ENCODE results near the gene ADM2. TPM values are rescaled to one million over a fixed set of nuclear protein-coding genes. Genes with fewer than 3 reads are reported as not detected.

Gene ADM2
- total and polyA plus RNA-seq, 2 of the 13 experiments (the other 11 are each of a cell fraction or from before 2014, with no cell fraction given), result 1.2 to 3.0 TPM

DNA sequence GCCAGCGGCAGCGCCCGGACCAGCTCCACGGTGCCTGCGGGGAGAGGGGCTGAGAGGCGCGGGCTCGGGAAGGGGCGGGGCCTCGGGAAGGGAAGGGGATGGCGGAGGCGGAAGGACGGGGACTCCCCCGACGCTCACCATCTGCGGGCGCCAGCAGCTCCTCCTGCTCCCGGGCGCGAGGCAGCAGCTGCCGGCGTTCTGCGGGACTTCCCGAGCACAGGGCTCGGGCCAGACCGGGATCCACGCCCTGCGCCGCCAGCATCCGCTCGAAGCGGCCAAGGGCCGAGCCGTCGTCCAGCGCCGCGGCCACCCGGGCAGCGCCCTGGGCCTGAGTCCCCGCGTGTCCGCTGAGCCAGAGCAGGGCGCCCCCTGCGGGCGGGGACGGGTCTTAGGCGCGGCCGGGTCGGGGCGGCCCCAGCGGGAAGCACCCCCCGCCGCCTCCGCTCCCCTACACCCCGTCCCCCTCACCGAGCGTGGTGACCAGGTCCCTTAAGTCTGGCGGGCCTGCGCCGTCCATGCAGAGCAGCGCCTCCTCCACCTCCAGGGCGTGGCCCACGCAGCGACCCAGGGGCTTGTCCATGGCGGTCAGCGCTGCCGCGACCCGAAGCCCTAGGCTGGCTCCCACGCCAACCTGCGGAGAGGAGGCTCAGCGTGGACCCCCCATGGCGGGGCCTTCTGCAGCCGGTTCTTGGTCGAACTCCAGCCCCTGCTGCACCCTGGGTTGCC, 44.9 kb downstream of the ADM2 start (continued):
- TF ChIP-seq, protein P1, sequence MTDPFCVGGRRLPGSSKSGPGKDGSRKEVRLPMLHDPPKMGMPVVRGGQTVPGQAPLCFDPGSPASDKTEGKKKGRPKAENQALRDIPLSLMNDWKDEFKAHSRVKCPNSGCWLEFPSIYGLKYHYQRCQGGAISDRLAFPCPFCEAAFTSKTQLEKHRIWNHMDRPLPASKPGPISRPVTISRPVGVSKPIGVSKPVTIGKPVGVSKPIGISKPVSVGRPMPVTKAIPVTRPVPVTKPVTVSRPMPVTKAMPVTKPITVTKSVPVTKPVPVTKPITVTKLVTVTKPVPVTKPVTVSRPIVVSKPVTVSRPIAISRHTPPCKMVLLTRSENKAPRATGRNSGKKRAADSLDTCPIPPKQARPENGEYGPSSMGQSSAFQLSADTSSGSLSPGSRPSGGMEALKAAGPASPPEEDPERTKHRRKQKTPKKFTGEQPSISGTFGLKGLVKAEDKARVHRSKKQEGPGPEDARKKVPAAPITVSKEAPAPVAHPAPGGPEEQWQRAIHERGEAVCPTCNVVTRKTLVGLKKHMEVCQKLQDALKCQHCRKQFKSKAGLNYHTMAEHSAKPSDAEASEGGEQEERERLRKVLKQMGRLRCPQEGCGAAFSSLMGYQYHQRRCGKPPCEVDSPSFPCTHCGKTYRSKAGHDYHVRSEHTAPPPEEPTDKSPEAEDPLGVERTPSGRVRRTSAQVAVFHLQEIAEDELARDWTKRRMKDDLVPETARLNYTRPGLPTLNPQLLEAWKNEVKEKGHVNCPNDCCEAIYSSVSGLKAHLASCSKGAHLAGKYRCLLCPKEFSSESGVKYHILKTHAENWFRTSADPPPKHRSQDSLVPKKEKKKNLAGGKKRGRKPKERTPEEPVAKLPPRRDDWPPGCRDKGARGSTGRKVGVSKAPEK (CRISPR knock-in tag; IDR thresholded peaks at IDR 0.05; ENCODE audit: borderline replicate concordance), result no peak
- TF ChIP-seq ZNF160 (CRISPR knock-in tag; IDR thresholded peaks at IDR 0.05) (no peak; the same call in 1 of the 2 replicates), ZNF292 (CRISPR knock-in tag; IDR thresholded peaks at IDR 0.05; ENCODE audit: borderline replicate concordance, low read depth) (no peak), SMYD3 (CRISPR knock-in tag; IDR thresholded peaks at IDR 0.05) (no peak), RORA (CRISPR knock-in tag; IDR thresholded peaks at IDR 0.05) (no peak), STAT5B (CRISPR knock-in tag; IDR thresholded peaks at IDR 0.05) (no peak), ETV6 (CRISPR knock-in tag; conservative IDR thresholded peaks at IDR 0.05) (no peak; the same call in 1 of the 2 replicates), HNF4A (CRISPR knock-in tag; IDR thresholded peaks at IDR 0.05) (no peak), ZNF138 (CRISPR knock-in tag; IDR thresholded peaks at IDR 0.05; ENCODE audit: low read depth) (0 out of 2 replicates have a peak, but pooled peaks have one; percentile 62), ZNF850 (CRISPR knock-in tag; conservative IDR thresholded peaks at IDR 0.05) (0 out of 2 replicates have a peak, but pooled peaks have one; percentile 40)
- TF ChIP-seq, protein P2, sequence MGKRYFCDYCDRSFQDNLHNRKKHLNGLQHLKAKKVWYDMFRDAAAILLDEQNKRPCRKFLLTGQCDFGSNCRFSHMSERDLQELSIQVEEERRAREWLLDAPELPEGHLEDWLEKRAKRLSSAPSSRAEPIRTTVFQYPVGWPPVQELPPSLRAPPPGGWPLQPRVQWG (CRISPR knock-in tag; IDR thresholded peaks at IDR 0.05; ENCODE audit: borderline replicate concordance, low read depth), result no peak
- TF ChIP-seq, protein P3, sequence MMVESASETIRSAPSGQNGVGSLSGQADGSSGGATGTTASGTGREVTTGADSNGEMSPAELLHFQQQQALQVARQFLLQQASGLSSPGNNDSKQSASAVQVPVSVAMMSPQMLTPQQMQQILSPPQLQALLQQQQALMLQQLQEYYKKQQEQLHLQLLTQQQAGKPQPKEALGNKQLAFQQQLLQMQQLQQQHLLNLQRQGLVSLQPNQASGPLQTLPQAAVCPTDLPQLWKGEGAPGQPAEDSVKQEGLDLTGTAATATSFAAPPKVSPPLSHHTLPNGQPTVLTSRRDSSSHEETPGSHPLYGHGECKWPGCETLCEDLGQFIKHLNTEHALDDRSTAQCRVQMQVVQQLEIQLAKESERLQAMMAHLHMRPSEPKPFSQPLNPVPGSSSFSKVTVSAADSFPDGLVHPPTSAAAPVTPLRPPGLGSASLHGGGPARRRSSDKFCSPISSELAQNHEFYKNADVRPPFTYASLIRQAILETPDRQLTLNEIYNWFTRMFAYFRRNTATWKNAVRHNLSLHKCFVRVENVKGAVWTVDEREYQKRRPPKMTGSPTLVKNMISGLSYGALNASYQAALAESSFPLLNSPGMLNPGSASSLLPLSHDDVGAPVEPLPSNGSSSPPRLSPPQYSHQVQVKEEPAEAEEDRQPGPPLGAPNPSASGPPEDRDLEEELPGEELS (CRISPR knock-in tag; IDR thresholded peaks at IDR 0.05), result no peak
- TF ChIP-seq, protein P4, sequence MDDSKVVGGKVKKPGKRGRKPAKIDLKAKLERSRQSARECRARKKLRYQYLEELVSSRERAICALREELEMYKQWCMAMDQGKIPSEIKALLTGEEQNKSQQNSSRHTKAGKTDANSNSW (CRISPR knock-in tag; IDR thresholded peaks at IDR 0.05; ENCODE audit: borderline replicate concordance), result no peak
- TF ChIP-seq, protein P5, sequence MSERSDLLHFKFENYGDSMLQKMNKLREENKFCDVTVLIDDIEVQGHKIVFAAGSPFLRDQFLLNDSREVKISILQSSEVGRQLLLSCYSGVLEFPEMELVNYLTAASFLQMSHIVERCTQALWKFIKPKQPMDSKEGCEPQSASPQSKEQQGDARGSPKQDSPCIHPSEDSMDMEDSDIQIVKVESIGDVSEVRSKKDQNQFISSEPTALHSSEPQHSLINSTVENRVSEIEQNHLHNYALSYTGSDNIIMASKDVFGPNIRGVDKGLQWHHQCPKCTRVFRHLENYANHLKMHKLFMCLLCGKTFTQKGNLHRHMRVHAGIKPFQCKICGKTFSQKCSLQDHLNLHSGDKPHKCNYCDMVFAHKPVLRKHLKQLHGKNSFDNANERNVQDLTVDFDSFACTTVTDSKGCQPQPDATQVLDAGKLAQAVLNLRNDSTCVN (CRISPR knock-in tag; IDR thresholded peaks at IDR 0.05; ENCODE audit: borderline replicate concordance), result no peak; the same call in 1 of the 2 replicates
- TF ChIP-seq, protein P6, sequence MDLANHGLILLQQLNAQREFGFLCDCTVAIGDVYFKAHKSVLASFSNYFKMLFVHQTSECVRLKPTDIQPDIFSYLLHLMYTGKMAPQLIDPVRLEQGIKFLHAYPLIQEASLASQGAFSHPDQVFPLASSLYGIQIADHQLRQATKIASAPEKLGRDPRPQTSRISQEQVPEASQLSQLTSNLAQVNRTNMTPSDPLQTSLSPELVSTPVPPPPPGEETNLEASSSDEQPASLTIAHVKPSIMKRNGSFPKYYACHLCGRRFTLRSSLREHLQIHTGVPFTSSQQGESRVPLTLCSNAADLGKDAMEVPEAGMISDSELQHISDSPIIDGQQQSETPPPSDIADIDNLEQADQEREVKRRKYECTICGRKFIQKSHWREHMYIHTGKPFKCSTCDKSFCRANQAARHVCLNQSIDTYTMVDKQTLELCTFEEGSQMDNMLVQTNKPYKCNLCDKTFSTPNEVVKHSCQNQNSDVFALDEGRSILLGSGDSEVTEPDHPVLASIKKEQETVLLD (CRISPR knock-in tag; IDR thresholded peaks at IDR 0.05; ENCODE audit: low read depth), result no peak; the same call in 1 of the 2 replicates
- TF ChIP-seq, protein P7, sequence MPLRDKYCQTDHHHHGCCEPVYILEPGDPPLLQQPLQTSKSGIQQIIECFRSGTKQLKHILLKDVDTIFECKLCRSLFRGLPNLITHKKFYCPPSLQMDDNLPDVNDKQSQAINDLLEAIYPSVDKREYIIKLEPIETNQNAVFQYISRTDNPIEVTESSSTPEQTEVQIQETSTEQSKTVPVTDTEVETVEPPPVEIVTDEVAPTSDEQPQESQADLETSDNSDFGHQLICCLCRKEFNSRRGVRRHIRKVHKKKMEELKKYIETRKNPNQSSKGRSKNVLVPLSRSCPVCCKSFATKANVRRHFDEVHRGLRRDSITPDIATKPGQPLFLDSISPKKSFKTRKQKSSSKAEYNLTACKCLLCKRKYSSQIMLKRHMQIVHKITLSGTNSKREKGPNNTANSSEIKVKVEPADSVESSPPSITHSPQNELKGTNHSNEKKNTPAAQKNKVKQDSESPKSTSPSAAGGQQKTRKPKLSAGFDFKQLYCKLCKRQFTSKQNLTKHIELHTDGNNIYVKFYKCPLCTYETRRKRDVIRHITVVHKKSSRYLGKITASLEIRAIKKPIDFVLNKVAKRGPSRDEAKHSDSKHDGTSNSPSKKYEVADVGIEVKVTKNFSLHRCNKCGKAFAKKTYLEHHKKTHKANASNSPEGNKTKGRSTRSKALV (CRISPR knock-in tag; IDR thresholded peaks at IDR 0.05), result no peak

Data from HepG2 (cell line).